ENCODE measurements around the gene NOL4L.

DNA sequence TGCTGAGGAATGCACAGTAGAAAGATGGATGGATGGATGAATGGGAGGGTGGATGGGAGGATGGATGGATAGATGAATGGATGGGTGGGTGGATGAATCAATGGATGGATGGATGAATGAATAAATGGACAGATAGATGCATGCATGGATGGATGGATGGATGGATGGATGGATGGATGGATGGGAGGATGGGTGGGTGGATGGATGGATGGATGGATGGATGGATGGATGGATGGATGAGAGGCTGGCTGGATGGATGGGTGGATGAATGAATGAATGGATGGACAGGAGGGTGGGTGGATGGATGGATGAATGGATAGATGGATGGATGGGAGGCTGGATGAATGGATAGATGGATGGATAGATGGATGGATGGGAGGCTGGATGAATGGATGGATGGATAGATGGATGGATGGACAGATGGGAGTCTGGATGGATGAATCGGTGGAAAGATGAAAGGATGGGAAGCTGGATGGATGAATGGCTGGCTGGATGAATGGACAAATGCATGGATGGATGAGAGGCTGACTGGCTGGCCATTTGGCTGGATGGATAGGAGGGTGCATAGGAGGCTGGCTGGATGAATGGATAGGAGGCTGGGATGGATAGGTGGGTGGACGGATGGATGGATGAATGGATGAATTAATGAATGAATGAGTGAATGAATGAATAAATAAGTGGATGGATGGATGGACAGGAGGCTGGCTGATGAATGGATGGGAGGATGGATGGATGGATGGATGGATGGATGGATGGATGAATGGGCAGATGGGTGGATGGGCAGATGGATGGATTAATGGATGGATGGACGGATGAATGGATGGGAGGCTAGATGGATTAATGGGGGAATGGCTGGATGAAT, 28.3 kb upstream of the NOL4L start:
- TF ChIP-seq CTCF (IDR thresholded peaks at IDR 0.05; ENCODE audit: low read length): no peak
- no peak for TF ChIP-seq EZH2 (IDR thresholded peaks at IDR 0.05; ENCODE audit: borderline replicate concordance, low read length)
